ENCODE data around the gene CENPP.

DNA sequence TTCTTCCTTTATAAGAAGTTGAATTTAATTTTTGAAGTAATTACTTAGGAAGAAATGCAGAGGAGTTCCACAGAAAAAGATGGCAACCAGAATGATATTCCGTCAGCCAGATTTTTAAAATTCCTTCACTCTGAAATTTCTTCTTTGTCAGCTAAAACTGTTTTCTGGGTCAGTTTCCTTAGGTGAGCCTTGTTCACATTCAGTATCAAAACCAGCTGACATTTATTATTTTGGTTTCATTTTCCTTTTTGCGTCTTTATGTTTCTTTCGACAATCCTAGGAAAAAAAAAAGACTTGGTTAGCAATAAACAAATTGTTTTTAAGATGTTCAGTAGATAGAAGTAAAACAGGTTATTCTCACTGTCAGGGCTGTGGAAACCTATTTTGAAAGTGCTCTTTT lies 28.1 kb upstream of the CENPP start:
- TF ChIP-seq, protein P1, sequence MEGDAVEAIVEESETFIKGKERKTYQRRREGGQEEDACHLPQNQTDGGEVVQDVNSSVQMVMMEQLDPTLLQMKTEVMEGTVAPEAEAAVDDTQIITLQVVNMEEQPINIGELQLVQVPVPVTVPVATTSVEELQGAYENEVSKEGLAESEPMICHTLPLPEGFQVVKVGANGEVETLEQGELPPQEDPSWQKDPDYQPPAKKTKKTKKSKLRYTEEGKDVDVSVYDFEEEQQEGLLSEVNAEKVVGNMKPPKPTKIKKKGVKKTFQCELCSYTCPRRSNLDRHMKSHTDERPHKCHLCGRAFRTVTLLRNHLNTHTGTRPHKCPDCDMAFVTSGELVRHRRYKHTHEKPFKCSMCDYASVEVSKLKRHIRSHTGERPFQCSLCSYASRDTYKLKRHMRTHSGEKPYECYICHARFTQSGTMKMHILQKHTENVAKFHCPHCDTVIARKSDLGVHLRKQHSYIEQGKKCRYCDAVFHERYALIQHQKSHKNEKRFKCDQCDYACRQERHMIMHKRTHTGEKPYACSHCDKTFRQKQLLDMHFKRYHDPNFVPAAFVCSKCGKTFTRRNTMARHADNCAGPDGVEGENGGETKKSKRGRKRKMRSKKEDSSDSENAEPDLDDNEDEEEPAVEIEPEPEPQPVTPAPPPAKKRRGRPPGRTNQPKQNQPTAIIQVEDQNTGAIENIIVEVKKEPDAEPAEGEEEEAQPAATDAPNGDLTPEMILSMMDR (IDR thresholded peaks at IDR 0.05; ENCODE audit: low read depth, low read length) = no peak
- no peak for TF ChIP-seq POLR2A (IDR thresholded peaks at IDR 0.05; ENCODE audit: extremely low read depth, insufficient read length)
- TF ChIP-seq, protein P2, sequence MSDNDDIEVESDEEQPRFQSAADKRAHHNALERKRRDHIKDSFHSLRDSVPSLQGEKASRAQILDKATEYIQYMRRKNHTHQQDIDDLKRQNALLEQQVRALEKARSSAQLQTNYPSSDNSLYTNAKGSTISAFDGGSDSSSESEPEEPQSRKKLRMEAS (IDR thresholded peaks at IDR 0.05; ENCODE audit: low read depth, low read length) = no peak
- TF ChIP-seq MYC (IDR thresholded peaks at IDR 0.05; ENCODE audit: low read depth, low read length) = no peak

Data from NB4 (cell line).